Endothelial cell of umbilical vein (primary cell): ENCODE measurements around the gene ZNF263. TPM values are rescaled to one million over a fixed set of nuclear protein-coding genes. Genes with fewer than 3 reads are reported as not detected.
A peak's percentile ranks its signal among the peaks of the same experiment; 100 is the strongest.

Experiments
- BruUV-seq: library from RNA; stranded (reverse); fragments of 400-500 nt; replicated peaks from 2 replicates; lab custom pipeline; 2021; lab: Mats Ljungman, UMichigan
- CTCF ChIA-PET: fragments of 300-600, 350-600 bp; sonication (Branson Sonifier 250); formaldehyde crosslinking; loops from one replicate; lab custom pipeline; 2021; ENCODE audit warnings: antibody characterized with exemption, inconsistent platforms; lab: Charles Lee
- POLR2A ChIA-PET: fragments of 300-600, 350-600 bp; sonication (Branson Sonifier 250); formaldehyde crosslinking; loops from one replicate; lab custom pipeline; 2021; ENCODE audit warnings: antibody characterized with exemption, inconsistent platforms; lab: Charles Lee
- DNase-seq: peaks from one replicate; pipeline ENCODE4 v3.0.0-alpha.2; 2011; ENCODE audit warnings: low read depth, low spot score
- FAIRE-seq: peaks from 2 replicates; lab custom pipeline; 2011; peaks lifted over from hg19 to GRCh38; lab: Jason Lieb, UNC
- H2AFZ ChIP-seq: 2 replicates; pipeline ENCODE4 v1.6.0; 2012; ENCODE audit warnings: low read depth, low read length, control low read depth, inconsistent platforms
- H3K27ac ChIP-seq: 2 replicates; pipeline ENCODE4 v1.5.1; 2011; ENCODE audit warnings: low read depth, mild to moderate bottlenecking, control low read depth, low read length, moderate library complexity; ENCODE audit not compliant: insufficient read depth
- H3K27me3 ChIP-seq, 2 experiments: 2 replicates each; pipeline versions ENCODE4 v1.6.0 to v1.6.1; 2011; ENCODE audit warnings: low read length in 2 of 2, mixed read lengths in 1 of 2; ENCODE audit not compliant: control insufficient read depth in 2 of 2, insufficient read depth in 2 of 2
- H3K36me3 ChIP-seq, 2 experiments: 2 replicates in 1 of 2; 3 replicates in 1 of 2; pipeline ENCODE4 v1.5.1; 2011; ENCODE audit warnings: low read length in 2 of 2, mild to moderate bottlenecking in 1 of 2, moderate library complexity in 1 of 2; ENCODE audit not compliant: control insufficient read depth in 2 of 2, insufficient read depth in 2 of 2; ENCODE audit errors: extremely low read depth in 1 of 2
- H3K4me1 ChIP-seq: 3 replicates; pipeline ENCODE4 v1.5.1; 2011; ENCODE audit warnings: mild to moderate bottlenecking, low read length; ENCODE audit not compliant: control insufficient read depth, insufficient read depth; ENCODE audit errors: extremely low read depth
- H3K4me2 ChIP-seq: 2 replicates; pipeline ENCODE4 v1.6.1; 2011; ENCODE audit warnings: low read length, control low read depth, mixed read lengths; ENCODE audit not compliant: insufficient read depth
- H3K4me3 ChIP-seq, 3 experiments: fragments of 200-600 bp in 1 of 3; sonication (generic), shearing (Covaris generic) in 1 of 3; replicated peaks in 1 of 3; 2 replicates each; pipeline ENCODE4 v1.5.1; 2011 to 2016; ENCODE audit warnings: control low read depth in 3 of 3, low read length in 3 of 3, mild to moderate bottlenecking in 2 of 3, inconsistent platforms in 1 of 3, low read depth in 1 of 3, moderate library complexity in 1 of 3; ENCODE audit not compliant: insufficient read depth in 1 of 3
- H3K79me2 ChIP-seq: 2 replicates; pipeline ENCODE4 v1.6.0; 2012; ENCODE audit warnings: low read length, inconsistent platforms; ENCODE audit not compliant: control insufficient read depth, insufficient read depth
- H3K9ac ChIP-seq: replicated peaks from 2 replicates; pipeline ENCODE3; 2011; ENCODE audit warnings: low read length, control low read depth; ENCODE audit not compliant: insufficient read depth; ENCODE audit errors: extremely low read depth
- H3K9me1 ChIP-seq: replicated peaks from 3 replicates; pipeline ENCODE4 v1.6.0; 2011; ENCODE audit warnings: mild to moderate bottlenecking, low read length; ENCODE audit not compliant: control insufficient read depth, insufficient read depth; ENCODE audit errors: extremely low read depth
- H3K9me3 ChIP-seq: replicated peaks from 2 replicates; pipeline ENCODE4 v1.5.1; 2012; ENCODE audit warnings: low read length, inconsistent platforms; ENCODE audit not compliant: control insufficient read depth, insufficient read depth
- H4K20me1 ChIP-seq: replicated peaks from 2 replicates; pipeline ENCODE3; 2011; ENCODE audit warnings: mild to moderate bottlenecking, low read length; ENCODE audit not compliant: control insufficient read depth, insufficient read depth; ENCODE audit errors: extremely low read depth
- EZH2 ChIP-seq: IDR thresholded peaks from 2 replicates; pipeline ENCODE4 v1.6.1; 2012; ENCODE audit warnings: borderline replicate concordance, low read depth, mild to moderate bottlenecking, moderate library complexity, low read length, inconsistent platforms; ENCODE audit not compliant: severe bottlenecking
- FOS ChIP-seq: IDR thresholded peaks from 2 replicates; pipeline ENCODE4 v1.6.1; 2011; ENCODE audit warnings: mild to moderate bottlenecking, low read length, moderate library complexity, borderline replicate concordance; ENCODE audit not compliant: insufficient read depth
- GATA2 ChIP-seq: IDR thresholded peaks from 2 replicates; pipeline ENCODE4 v1.7.0; 2011; ENCODE audit warnings: low read depth, mild to moderate bottlenecking, moderate library complexity, mixed read lengths, low read length; ENCODE audit not compliant: insufficient read length, insufficient read depth
- JUN ChIP-seq: IDR thresholded peaks from 2 replicates; pipeline ENCODE4 v1.6.1; 2011; ENCODE audit warnings: borderline replicate concordance, low read depth; ENCODE audit not compliant: insufficient read length, insufficient read depth
- MYC ChIP-seq: IDR thresholded peaks from one replicate; pipeline ENCODE4 v1.6.1; 2011; ENCODE audit warnings: mild to moderate bottlenecking, low read depth, low read length
- POLR2A ChIP-seq: IDR thresholded peaks from 2 replicates; pipeline ENCODE4 v1.6.1; 2012; ENCODE audit warnings: low read depth, mild to moderate bottlenecking, control low read depth, low read length
- POLR2AphosphoS5 ChIP-seq: IDR thresholded peaks from 2 replicates; pipeline ENCODE4 v1.6.1; 2012; ENCODE audit warnings: low read depth, mild to moderate bottlenecking, control low read depth, low read length, moderate library complexity; ENCODE audit not compliant: insufficient read depth
- dilution Hi-C: fragments of 300-500 bp; cut with MboI; formaldehyde crosslinking; loops from one replicate; pipeline ENCODE4 v1.15.0; 2019; ENCODE audit warnings: low sequenced_read_pairs; ENCODE audit not compliant: extremely low pct_ligation_motif_present
- intact Hi-C: fragments of 100-400 bp; cut with micrococcal nuclease; formaldehyde crosslinking; loops from one replicate; pipeline ENCODE4 v1.10.0; 2022
- polyA plus RNA-seq, 4 experiments: library from polyadenylated mRNA; depleted of rRNA in 3 of 4; stranded (reverse) in 3 of 4; unstranded in 1 of 4; fragments of >200 nt; gene quantifications; 2 replicates each; pipeline versions ENCODE4 v1.2.1 to v1.2.3, GENCODE V29; 2011 to 2012; ENCODE audit warnings: missing spikeins in 1 of 4
- total RNA-seq: library from RNA; stranded (reverse); gene quantifications from 2 replicates; pipeline ENCODE4 v1.2.3, GENCODE V29; 2021
- TF ChIP-seq, protein P1 (sequence below), 2 donors: IDR thresholded peaks; 1 replicate in 1 of 2; 2 replicates in 1 of 2; pipeline ENCODE4 v1.5.1; 2011; ENCODE audit warnings: low read length in 2 of 2, mild to moderate bottlenecking in 2 of 2, moderate library complexity in 2 of 2, control low read depth in 1 of 2, inconsistent platforms in 1 of 2, low read depth in 1 of 2; ENCODE audit not compliant: insufficient read depth in 1 of 2; ENCODE audit errors: extremely low read depth in 1 of 2
- TF ChIP-seq, protein P2 (sequence below): IDR thresholded peaks from 2 replicates; pipeline ENCODE4 v1.6.1; 2011; ENCODE audit not compliant: insufficient read depth, insufficient read length

ZNF263 gene
- total and polyA plus RNA-seq, 2 donors (not counting 3 experiments of a cell fraction or from before 2014, with no cell fraction given), result 10.9 to 20.8 TPM

DNA sequence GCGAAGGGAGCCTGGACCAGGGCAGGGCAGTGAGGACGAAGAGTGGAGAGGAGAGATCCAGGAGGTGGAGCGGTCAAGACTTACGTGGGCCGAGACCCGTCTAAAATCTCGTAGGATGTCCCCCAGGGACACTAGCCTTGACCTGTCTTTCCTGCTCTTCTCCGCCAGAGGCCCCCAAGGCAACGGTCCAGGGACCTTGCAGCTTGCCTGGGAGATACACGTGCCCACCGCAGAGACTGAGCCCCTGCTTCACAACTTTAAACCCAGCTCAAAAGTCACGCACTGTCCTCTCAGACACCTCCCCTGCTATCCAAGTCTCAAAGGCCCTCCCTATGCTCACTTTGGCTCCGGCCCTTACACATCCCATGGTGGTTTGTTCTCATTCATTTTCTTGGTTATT is 12.5 kb downstream of the ZNF263 start:
- Histone ChIP-seq H3K4me1 (no peaks in the 10 kb centered on the region), H4K20me1 (no peaks in the 10 kb centered on the region), H3K9me3 (peaks cover 2% of the 10 kb centered on the region), H3K27ac (no peak overlapping the region), H3K36me3 (peaks cover 7 to 10% of the 10 kb centered on the region in 2 experiments), H3K4me3 (no peak overlapping the region), H3K9me1 (no peaks in the 10 kb centered on the region), H3K79me2 (peaks cover 4% of the 10 kb centered on the region), H3K4me2 (no peak overlapping the region), H2AFZ (no peak overlapping the region), H3K9ac (no peak overlapping the region), H3K27me3 (no peaks in the 10 kb centered on the region)
- POLR2A ChIA-PET, result no interaction called here
- DNase-seq (no peak), FAIRE-seq (no peak)
- TF ChIP-seq GATA2, result no peak
- intact Hi-C loops, result no loop called here
- CTCF ChIA-PET, result interaction anchor here (0.9 kb wide), 1 partner anchor 29 kb away, joined by 3 read pairs; no protein-coding TSS in a partner anchor
- BruUV-seq, result no TSS peak
- dilution Hi-C loops, result no loop called here

DNA sequence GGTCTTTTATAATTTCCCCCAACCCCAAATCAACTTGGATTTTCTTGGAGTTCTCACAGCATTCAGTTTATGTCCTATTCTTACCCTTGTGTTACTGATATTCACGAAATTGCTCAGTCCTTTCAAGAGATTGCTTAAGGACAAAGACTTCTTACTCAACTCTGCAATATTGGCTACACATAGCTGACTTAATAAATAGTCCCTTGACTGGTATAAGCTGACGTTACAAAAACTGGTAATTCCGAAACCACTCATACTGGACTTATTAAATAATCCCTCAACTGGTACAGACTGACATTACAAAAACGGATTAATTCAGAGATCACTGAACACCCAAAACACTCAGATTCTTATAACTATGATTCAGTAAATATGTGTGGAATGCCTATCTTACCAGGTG is 21.1 kb downstream of the ZNF263 start:
- no TSS peak for BruUV-seq

More for the DNA sequence above, 21.1 kb downstream of the ZNF263 start:
- peak overlapping the region; percentile 90 for H2AFZ ChIP-seq
- H3K36me3 ChIP-seq, result peaks cover 5 to 10% of the 10 kb centered on the region in 2 experiments
- DNase-seq (no peak), FAIRE-seq (peak; percentile 15)
- H3K27me3 ChIP-seq, result no peaks in the 10 kb centered on the region
- intact Hi-C loops (loop anchor here (2.0 kb wide), 1 partner anchor 96 kb away; the partner anchor contains the start of genes ZNF174 and ZSCAN32), dilution Hi-C loops (no loop called here)
- no peaks in the 10 kb centered on the region for H3K9me3 ChIP-seq
- H3K4me1 ChIP-seq, result peaks cover 12% of the 10 kb centered on the region
- peak overlapping the region; percentile 85 for H3K9ac ChIP-seq
- CTCF ChIA-PET, result interaction anchor here (1.2 to 2.7 kb wide), 4 partner anchors 10 to 197 kb away, joined by 3 to 8 read pairs (median 3); no protein-coding TSS in a partner anchor
- peak overlapping the region; percentile 91 for H3K4me2 ChIP-seq
- H4K20me1 ChIP-seq, result no peaks in the 10 kb centered on the region
- no peaks in the 10 kb centered on the region for H3K9me1 ChIP-seq
- POLR2A ChIA-PET, result interaction anchor here (0.9 kb wide), 1 partner anchor 21 kb away, joined by 4 read pairs; the partner anchor contains the start of gene ZNF263
- no peak overlapping the region for H3K27ac ChIP-seq
- H3K4me3 ChIP-seq, result peak overlapping the region; percentile 46 to 81 (median 65)
- peaks cover 3% of the 10 kb centered on the region for H3K79me2 ChIP-seq
- TF ChIP-seq, protein P1, sequence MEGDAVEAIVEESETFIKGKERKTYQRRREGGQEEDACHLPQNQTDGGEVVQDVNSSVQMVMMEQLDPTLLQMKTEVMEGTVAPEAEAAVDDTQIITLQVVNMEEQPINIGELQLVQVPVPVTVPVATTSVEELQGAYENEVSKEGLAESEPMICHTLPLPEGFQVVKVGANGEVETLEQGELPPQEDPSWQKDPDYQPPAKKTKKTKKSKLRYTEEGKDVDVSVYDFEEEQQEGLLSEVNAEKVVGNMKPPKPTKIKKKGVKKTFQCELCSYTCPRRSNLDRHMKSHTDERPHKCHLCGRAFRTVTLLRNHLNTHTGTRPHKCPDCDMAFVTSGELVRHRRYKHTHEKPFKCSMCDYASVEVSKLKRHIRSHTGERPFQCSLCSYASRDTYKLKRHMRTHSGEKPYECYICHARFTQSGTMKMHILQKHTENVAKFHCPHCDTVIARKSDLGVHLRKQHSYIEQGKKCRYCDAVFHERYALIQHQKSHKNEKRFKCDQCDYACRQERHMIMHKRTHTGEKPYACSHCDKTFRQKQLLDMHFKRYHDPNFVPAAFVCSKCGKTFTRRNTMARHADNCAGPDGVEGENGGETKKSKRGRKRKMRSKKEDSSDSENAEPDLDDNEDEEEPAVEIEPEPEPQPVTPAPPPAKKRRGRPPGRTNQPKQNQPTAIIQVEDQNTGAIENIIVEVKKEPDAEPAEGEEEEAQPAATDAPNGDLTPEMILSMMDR (IDR thresholded peaks at IDR 0.05; ENCODE audit: extremely low read depth in 1 of 2, insufficient read depth in 1 of 2, low read depth in 1 of 2, low read length in 2 of 2), result no peak
- no peak for TF ChIP-seq POLR2AphosphoS5
- no peak for TF ChIP-seq FOS
- no peak for TF ChIP-seq MYC
- TF ChIP-seq JUN, result no peak
- TF ChIP-seq, protein P2, sequence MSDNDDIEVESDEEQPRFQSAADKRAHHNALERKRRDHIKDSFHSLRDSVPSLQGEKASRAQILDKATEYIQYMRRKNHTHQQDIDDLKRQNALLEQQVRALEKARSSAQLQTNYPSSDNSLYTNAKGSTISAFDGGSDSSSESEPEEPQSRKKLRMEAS, result no peak
- TF ChIP-seq POLR2A, result no peak
- no peak for TF ChIP-seq GATA2
- no peak for TF ChIP-seq EZH2
